GM19043 (cell line): ENCODE data around the gene LRBA.
"Not testable (repeated sequence)": the region's sequence is repeated elsewhere in the genome, so short reads cannot be mapped to it uniquely, and the experiment has no call there.

Experiments
- ATAC-seq: cut with Tn5 transposase; IDR thresholded peaks from one replicate; pipeline ENCODE4 v1.9.1; 2021; ENCODE audit warnings: low read depth; ENCODE audit not compliant: unreplicated experiment

The LRBA gene

GRCh38 chr4:150391052-150391451 lies 624.0 kb downstream of the LRBA start:
- ATAC-seq, result no peak

GRCh38 chr4:150390531-150390910 lies 624.6 kb downstream of the LRBA start:
- no peak for ATAC-seq

GRCh38 chr4:150389896-150390530 lies 625.1 kb downstream of the LRBA start:
- ATAC-seq, result no peak

GRCh38 chr4:150387981-150388380 lies 627.1 kb downstream of the LRBA start:
- ATAC-seq, result no peak

GRCh38 chr4:150386415-150386814 lies 628.7 kb downstream of the LRBA start:
- ATAC-seq, result not testable (repeated sequence)

- no peak for ATAC-seq
Observed at GRCh38 chr4:150385606-150386005, 629.5 kb downstream of the LRBA start.

GRCh38 chr4:150384249-150384648 lies 630.8 kb downstream of the LRBA start:
- no peak for ATAC-seq

GRCh38 chr4:150382028-150382427 lies 633.1 kb downstream of the LRBA start:
- no peak for ATAC-seq

- ATAC-seq, result no peak
Observed at GRCh38 chr4:150381609-150382008, 633.5 kb downstream of the LRBA start.

- ATAC-seq, result no peak
Observed at GRCh38 chr4:150381036-150381435, 634.0 kb downstream of the LRBA start.

GRCh38 chr4:150379454-150379853 lies 635.6 kb downstream of the LRBA start:
- no peak for ATAC-seq

GRCh38 chr4:150375025-150375424 lies 640.1 kb downstream of the LRBA start:
- ATAC-seq, result no peak

- ATAC-seq, result no peak
Observed at GRCh38 chr4:150371869-150372268, 643.2 kb downstream of the LRBA start.

GRCh38 chr4:150369434-150370380 lies 645.4 kb downstream of the LRBA start:
- ATAC-seq, result no peak

GRCh38 chr4:150368667-150369066 lies 646.4 kb downstream of the LRBA start:
- no peak for ATAC-seq

GRCh38 chr4:150367326-150367725 lies 647.8 kb downstream of the LRBA start:
- no peak for ATAC-seq

GRCh38 chr4:150366487-150366999 lies 648.5 kb downstream of the LRBA start:
- ATAC-seq, result no peak

GRCh38 chr4:150363721-150364688 lies 651.1 kb downstream of the LRBA start:
- ATAC-seq, result no peak

GRCh38 chr4:150358691-150359090 lies 656.4 kb downstream of the LRBA start:
- ATAC-seq, result no peak

- no peak for ATAC-seq
Observed at GRCh38 chr4:150357829-150358228, 657.3 kb downstream of the LRBA start.
